A673 (cell line): Measurements from ENCODE around the gene GLB1L2.

Experiments
- EZH2 ChIP-seq: fragments of 200-600 bp; sonication (generic); IDR thresholded peaks from 2 replicates; pipeline ENCODE4 v1.6.1; 2017; ENCODE audit warnings: borderline replicate concordance, low read depth, mild to moderate bottlenecking, mixed read lengths, antibody characterized with exemption, low read length; ENCODE audit not compliant: poor library complexity, severe bottlenecking
- TF ChIP-seq, protein P1 (sequence below): fragments of 300-800, 200-600 bp; sonication (generic); conservative IDR thresholded peaks from 2 replicates; pipeline ENCODE4 v1.5.1; 2017; ENCODE audit warnings: low read depth, mild to moderate bottlenecking, antibody characterized with exemption, low read length, moderate library complexity, mixed read lengths

DNA sequence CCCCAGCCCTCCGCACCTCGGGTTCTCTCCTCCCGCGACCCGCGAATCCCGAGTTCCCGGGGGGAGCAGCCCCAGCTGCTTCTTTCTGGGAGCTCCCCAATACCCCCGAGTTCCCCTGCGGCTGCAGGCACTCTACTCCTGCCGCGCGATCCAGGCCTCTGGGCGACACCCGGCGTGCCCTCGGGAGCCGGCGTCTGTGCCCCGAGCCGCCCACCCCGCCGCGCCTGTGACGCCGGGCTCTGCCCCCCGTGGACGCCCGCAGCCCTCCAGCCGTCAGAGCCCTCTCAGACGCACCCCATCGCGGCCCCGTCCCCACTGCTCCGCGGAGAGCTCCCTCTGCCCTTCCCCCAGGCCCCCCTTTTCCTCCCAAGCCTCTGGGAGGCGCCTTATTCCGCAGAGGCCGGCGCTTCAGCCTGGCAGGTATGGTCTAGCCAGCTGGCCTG lies 422 bp downstream of the GLB1L2 start:
- no peak for TF ChIP-seq EZH2
- TF ChIP-seq, protein P1, sequence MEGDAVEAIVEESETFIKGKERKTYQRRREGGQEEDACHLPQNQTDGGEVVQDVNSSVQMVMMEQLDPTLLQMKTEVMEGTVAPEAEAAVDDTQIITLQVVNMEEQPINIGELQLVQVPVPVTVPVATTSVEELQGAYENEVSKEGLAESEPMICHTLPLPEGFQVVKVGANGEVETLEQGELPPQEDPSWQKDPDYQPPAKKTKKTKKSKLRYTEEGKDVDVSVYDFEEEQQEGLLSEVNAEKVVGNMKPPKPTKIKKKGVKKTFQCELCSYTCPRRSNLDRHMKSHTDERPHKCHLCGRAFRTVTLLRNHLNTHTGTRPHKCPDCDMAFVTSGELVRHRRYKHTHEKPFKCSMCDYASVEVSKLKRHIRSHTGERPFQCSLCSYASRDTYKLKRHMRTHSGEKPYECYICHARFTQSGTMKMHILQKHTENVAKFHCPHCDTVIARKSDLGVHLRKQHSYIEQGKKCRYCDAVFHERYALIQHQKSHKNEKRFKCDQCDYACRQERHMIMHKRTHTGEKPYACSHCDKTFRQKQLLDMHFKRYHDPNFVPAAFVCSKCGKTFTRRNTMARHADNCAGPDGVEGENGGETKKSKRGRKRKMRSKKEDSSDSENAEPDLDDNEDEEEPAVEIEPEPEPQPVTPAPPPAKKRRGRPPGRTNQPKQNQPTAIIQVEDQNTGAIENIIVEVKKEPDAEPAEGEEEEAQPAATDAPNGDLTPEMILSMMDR = no peak; the same call in 1 of the 2 replicates
